Kidney (tissue), 14 donors: ENCODE measurements around the gene ADI1. TPM values are rescaled to one million over a fixed set of nuclear protein-coding genes. Genes with fewer than 3 reads are reported as not detected.

ENCODE experiments used
- DNase-seq, 5 donors: peaks; one replicate each; pipeline ENCODE4 v3.0.0-alpha.2; 2013 to 2020
- FAIRE-seq: peaks from 2 replicates; lab custom pipeline; 2012; peaks lifted over from hg19 to GRCh38; lab: Jason Lieb, UNC
- H3K27ac ChIP-seq, 2 donors: one replicate each; pipeline ENCODE4 v1.7.0; 2013; ENCODE audit warnings: low read depth in 2 of 2, low read length in 2 of 2, inconsistent platforms in 1 of 2
- H3K27me3 ChIP-seq: one replicate; pipeline ENCODE4 v1.7.1; 2013; ENCODE audit warnings: low read length, inconsistent platforms; ENCODE audit not compliant: control insufficient read depth, insufficient read depth
- H3K36me3 ChIP-seq, 3 donors: one replicate each; pipeline versions ENCODE4 v1.7.0 to v1.7.1; 2013; ENCODE audit warnings: low read length in 3 of 3, control low read depth in 1 of 3, inconsistent platforms in 1 of 3; ENCODE audit not compliant: insufficient read depth in 3 of 3, control insufficient read depth in 2 of 3
- H3K4me1 ChIP-seq, 3 donors: one replicate each; pipeline versions ENCODE4 v1.7.0 to v1.7.1; 2013; ENCODE audit warnings: low read length in 3 of 3, inconsistent platforms in 1 of 3, low read depth in 1 of 3; ENCODE audit not compliant: control insufficient read depth in 2 of 3, insufficient read depth in 2 of 3
- H3K4me3 ChIP-seq, 3 donors: one replicate each; pipeline versions ENCODE4 v1.7.0 to v1.8.1; 2013; ENCODE audit warnings: low read length in 3 of 3, control low read depth in 1 of 3, inconsistent platforms in 1 of 3
- H3K9ac ChIP-seq, 3 donors: one replicate each; pipeline versions ENCODE4 v1.7.0 to v1.7.1; 2013; ENCODE audit warnings: low read length in 3 of 3, control low read depth in 1 of 3, inconsistent platforms in 1 of 3
- H3K9me3 ChIP-seq, 3 donors: one replicate each; pipeline versions ENCODE4 v1.7.0 to v1.7.1; 2013; ENCODE audit warnings: low read length in 3 of 3, control low read depth in 1 of 3, inconsistent platforms in 1 of 3; ENCODE audit not compliant: control insufficient read depth in 2 of 3, insufficient read depth in 1 of 3
- CTCF ChIP-seq: IDR thresholded peaks from 3 replicates; pipeline ENCODE4 v1.5.1; 2012; ENCODE audit warnings: mild to moderate bottlenecking, moderate library complexity, borderline replicate concordance; ENCODE audit not compliant: insufficient read depth; ENCODE audit errors: extremely low read depth
- intact Hi-C: fragments of 100-400 bp; cut with DNase I; formaldehyde crosslinking; loops from one replicate; pipeline ENCODE4 v1.11.1; 2022
- polyA plus RNA-seq: library from polyadenylated mRNA; stranded (reverse); fragments of 350-450 nt; fragmentation: Illumina TruSeq; extraction: RNeasy Lipid Tissue Mini Kit (QIAGEN cat#74804); gene quantifications from one replicate; pipeline ENCODE4 v1.2.3, GENCODE V29; 2014; ENCODE audit warnings: low read depth, low replicate concordance; ENCODE audit not compliant: insufficient read depth
- total RNA-seq: library from RNA; stranded (reverse); fragmentation: NEBNext Ultra II Directional; extraction: Animal tissue kit (Norgen Biotek cat#: 25700); gene quantifications from one replicate; pipeline ENCODE4 v1.2.1, GENCODE V29; 2021
- donor health status: control.
- donor health status: control.
- donor health status: control.
- donor health status: control.
- donor health status: control.
- donor health status: DM: yes; HTN: yes; CAD: no.
- donor health status: Normal renal cell carcinoma (clear cell type).

Gene ADI1
- total and polyA plus RNA-seq, 2 donors from 2014 or later, result 74.0 to 236 TPM

GRCh38 chr2:3539836-3540235 is 20.5 kb upstream of the ADI1 start:
- peaks cover 0 to 16% (median 9%) of the 10 kb centered on the region in 3 donors for H3K36me3 ChIP-seq
- DNase-seq (no peak), FAIRE-seq (no peak)

GRCh38 chr2:3536682-3537632 is 17.6 kb upstream of the ADI1 start:
- Histone ChIP-seq H3K4me3 (peak overlapping the region; percentile 49 to 66 (median 61)), H3K36me3 (peaks cover 0 to 4% (median under 1%) of the 10 kb centered on the region in 3 donors), H3K9me3 (no peaks in the 10 kb centered on the region), H3K27me3 (no peaks in the 10 kb centered on the region), H3K27ac (peak overlapping the region; percentile 95 to 97), H3K4me1 (peaks cover 0 to 21% (median 4%) of the 10 kb centered on the region in 3 donors), H3K9ac (peak overlapping the region; percentile 22 to 91 (median 41))
- peak; percentile 5 for TF ChIP-seq CTCF
- DNase-seq (peak; percentile 72 to 83 (median 82)), FAIRE-seq (no peak)
- intact Hi-C loops, result no loop called here

More at GRCh38 chr2:3539836-3540235, 20.5 kb upstream of the ADI1 start:
- TF ChIP-seq CTCF, result no peak
- Histone ChIP-seq H3K9me3 (no peaks in the 10 kb centered on the region), H3K4me1 (peaks cover 0 to 16% (median 4%) of the 10 kb centered on the region in 3 donors), H3K27ac (no peak overlapping the region), H3K9ac (no peak overlapping the region), H3K4me3 (no peak overlapping the region), H3K27me3 (no peaks in the 10 kb centered on the region)
- intact Hi-C loops, result no loop called here

- FAIRE-seq (no peak), DNase-seq (peak; percentile 84 to 95 (median 87))
- intact Hi-C loops, result no loop called here
These were observed 16.7 kb upstream of the ADI1 start for GRCh38 chr2:3535794-3536681.

More at GRCh38 chr2:3535794-3536681, 16.7 kb upstream of the ADI1 start:
- Histone ChIP-seq H3K9me3 (no peaks in the 10 kb centered on the region), H3K9ac (peak overlapping the region; percentile 41 to 91 (median 45)), H3K4me1 (peaks cover 0 to 21% (median 4%) of the 10 kb centered on the region in 3 donors), H3K4me3 (peak overlapping the region; percentile 49 to 66 (median 61)), H3K27ac (peak overlapping the region; percentile 95 to 97), H3K36me3 (peaks cover 0 to 4% (median 0%) of the 10 kb centered on the region in 3 donors), H3K27me3 (no peaks in the 10 kb centered on the region)
- no peak for TF ChIP-seq CTCF
